Activated naive CD4-positive, alpha-beta T cell treated with anti-CD3 and anti-CD28 coated beads, Interleukin-2, amount 10 ng/mL, durations not matched to agents 7 days and 5 days (primary cell): ENCODE results near the gene TSPAN14.
"Not testable (repeated sequence)": the region's sequence is repeated elsewhere in the genome, so short reads cannot be mapped to it uniquely, and the experiment has no call there.

ENCODE experiments used
- CTCF ChIA-PET: fragments of 350-600 bp; sonication (Branson Sonifier 250); formaldehyde crosslinking; loops from one replicate; lab custom pipeline; 2021; ENCODE audit warnings: antibody characterized with exemption; lab: Charles Lee
- DNase-seq: peaks from one replicate; pipeline ENCODE4 v3.0.0-alpha.2; 2020
- H3K27ac Mint-ChIP-seq: one replicate; pipeline ENCODE4 v1.8.0; 2021; ENCODE audit warnings: mild to moderate bottlenecking, moderate library complexity, mixed read lengths
- H3K27me3 Mint-ChIP-seq: one replicate; pipeline ENCODE4 v1.8.0; 2021; ENCODE audit warnings: mild to moderate bottlenecking, mixed read lengths
- H3K36me3 Mint-ChIP-seq: one replicate; pipeline ENCODE4 v1.8.0; 2021; ENCODE audit warnings: mixed read lengths
- H3K4me1 Mint-ChIP-seq: one replicate; pipeline ENCODE4 v1.8.0; 2021; ENCODE audit warnings: mixed read lengths
- H3K4me3 Mint-ChIP-seq: one replicate; pipeline ENCODE4 v1.8.0; 2021; ENCODE audit warnings: mild to moderate bottlenecking, moderate library complexity, mixed read lengths
- H3K9me3 Mint-ChIP-seq: one replicate; pipeline ENCODE4 v1.8.0; 2021; ENCODE audit warnings: mixed read lengths

The TSPAN14 gene

GRCh38 chr10:80540981-80541750, 87.1 kb downstream of the TSPAN14 start:
- no peak overlapping the region for H3K27ac Mint-ChIP-seq
- DNase-seq, result no peak
- H3K36me3 Mint-ChIP-seq, result no peaks in the 10 kb centered on the region
- CTCF ChIA-PET, result interaction anchor here (1.4 kb wide), 1 partner anchor 35 kb away, joined by 3 read pairs; no protein-coding TSS in a partner anchor
- peaks cover 22% of the 10 kb centered on the region for H3K27me3 Mint-ChIP-seq
- H3K9me3 Mint-ChIP-seq, result no peaks in the 10 kb centered on the region
- H3K4me1 Mint-ChIP-seq, result peaks cover 24% of the 10 kb centered on the region
- no peak overlapping the region for H3K4me3 Mint-ChIP-seq

GRCh38 chr10:80542053-80542452, 87.9 kb downstream of the TSPAN14 start:
- CTCF ChIA-PET, result no interaction called here
- H3K9me3 Mint-ChIP-seq, result no peaks in the 10 kb centered on the region
- no peak for DNase-seq
- H3K4me1 Mint-ChIP-seq, result peaks cover 17% of the 10 kb centered on the region
- H3K27me3 Mint-ChIP-seq, result peaks cover 22% of the 10 kb centered on the region
- H3K4me3 Mint-ChIP-seq, result no peak overlapping the region
- no peak overlapping the region for H3K27ac Mint-ChIP-seq
- H3K36me3 Mint-ChIP-seq, result no peaks in the 10 kb centered on the region

GRCh38 chr10:80542652-80543318, 88.7 kb downstream of the TSPAN14 start:
- CTCF ChIA-PET, result no interaction called here
- Mint-ChIP-seq H3K4me3 (no peak overlapping the region), H3K36me3 (no peaks in the 10 kb centered on the region), H3K4me1 (peaks cover 14% of the 10 kb centered on the region), H3K27me3 (peaks cover 22% of the 10 kb centered on the region), H3K9me3 (no peaks in the 10 kb centered on the region), H3K27ac (peak overlapping the region; percentile 42)
- DNase-seq, result no peak

DNA sequence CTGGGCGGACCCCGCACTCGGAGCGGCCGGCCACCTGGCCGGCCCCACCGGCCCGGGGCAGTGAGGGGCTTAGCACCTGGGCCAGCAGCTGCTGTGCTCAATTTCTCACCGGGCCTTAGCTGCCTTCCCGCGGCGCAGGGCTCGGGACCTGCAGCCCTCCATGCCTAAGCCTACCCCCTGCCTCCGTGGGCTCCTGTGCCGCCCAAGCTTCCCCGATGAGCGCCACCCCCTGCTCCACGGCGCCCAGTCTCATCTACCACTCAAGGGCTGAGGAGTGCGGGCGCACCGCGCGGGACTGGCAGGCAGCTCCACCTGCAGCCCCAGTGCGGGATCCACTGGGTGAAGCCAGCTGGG, 89.2 kb downstream of the TSPAN14 start:
- DNase-seq, H3K9me3 Mint-ChIP-seq, H3K4me3 Mint-ChIP-seq, CTCF ChIA-PET, H3K27ac Mint-ChIP-seq, H3K36me3 Mint-ChIP-seq: not testable (repeated sequence)
- Mint-ChIP-seq H3K4me1 (peaks cover 14% of the 10 kb centered on the region), H3K27me3 (peaks cover 22% of the 10 kb centered on the region)

DNA sequence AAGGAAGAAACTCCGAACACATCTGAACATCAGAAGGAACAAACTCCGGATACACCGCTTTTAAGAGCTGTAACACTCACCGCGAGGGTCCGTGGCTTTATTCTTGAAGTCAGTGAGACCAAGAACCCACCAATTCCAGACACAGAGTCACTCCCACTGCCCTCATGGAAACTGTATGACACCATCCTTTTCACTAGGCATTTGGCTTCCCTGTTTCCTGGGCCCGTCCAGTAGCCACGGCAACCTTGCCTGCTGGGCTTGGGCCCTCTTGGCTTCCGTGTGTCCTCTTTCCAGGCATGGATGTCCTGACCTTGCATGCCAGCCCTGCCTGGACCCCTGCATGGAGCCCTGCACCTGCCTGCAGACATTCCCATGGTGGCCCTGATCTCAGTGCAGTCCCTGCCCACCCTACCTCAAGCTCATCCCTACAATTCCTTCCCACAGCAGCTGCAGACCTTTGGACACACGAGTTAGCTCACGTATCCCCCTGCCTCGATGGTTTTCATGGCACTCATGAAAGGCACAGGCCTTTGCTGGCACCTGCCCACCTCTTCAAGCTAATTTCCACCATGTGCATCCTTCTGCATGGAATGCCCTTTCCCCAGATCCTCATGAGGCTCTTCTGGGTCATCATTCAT, 90.3 kb downstream of the TSPAN14 start:
- Mint-ChIP-seq H3K9me3 (no peaks in the 10 kb centered on the region), H3K4me3 (no peak overlapping the region), H3K36me3 (no peaks in the 10 kb centered on the region), H3K4me1 (peaks cover 14% of the 10 kb centered on the region), H3K27ac (no peak overlapping the region), H3K27me3 (peaks cover 29% of the 10 kb centered on the region)
- no peak for DNase-seq
- CTCF ChIA-PET, result no interaction called here

- H3K36me3 Mint-ChIP-seq, result no peaks in the 10 kb centered on the region
- H3K4me3 Mint-ChIP-seq, result no peak overlapping the region
- no peak overlapping the region for H3K27ac Mint-ChIP-seq
- CTCF ChIA-PET, result no interaction called here
- DNase-seq, result no peak
- H3K27me3 Mint-ChIP-seq, result peaks cover 29% of the 10 kb centered on the region
- H3K9me3 Mint-ChIP-seq, result no peaks in the 10 kb centered on the region
- peaks cover 14% of the 10 kb centered on the region for H3K4me1 Mint-ChIP-seq
These were observed 91.3 kb downstream of the TSPAN14 start for GRCh38 chr10:80545258-80545881.

GRCh38 chr10:80552151-80552646, 98.1 kb downstream of the TSPAN14 start:
- H3K36me3 Mint-ChIP-seq, result no peaks in the 10 kb centered on the region

DNA sequence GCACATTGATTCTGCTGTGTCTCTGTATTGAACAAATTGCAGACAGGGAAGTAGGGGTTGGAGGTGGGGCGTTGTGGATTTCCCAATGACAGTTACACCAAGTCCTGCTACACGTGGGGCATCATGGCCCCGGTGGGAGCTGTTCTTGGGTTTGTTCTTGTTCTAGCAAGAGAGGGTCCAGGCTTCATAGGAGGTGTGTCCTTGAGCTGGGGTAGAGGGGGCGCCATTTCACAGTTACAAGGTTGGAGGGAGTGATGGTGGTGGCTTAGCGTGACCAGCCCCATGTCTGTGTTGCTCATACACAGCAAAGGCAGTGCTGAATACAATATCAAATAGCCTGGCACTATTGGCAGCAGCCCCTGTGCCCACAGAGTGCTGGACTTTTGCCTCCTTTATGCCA, 99.3 kb downstream of the TSPAN14 start:
- Mint-ChIP-seq H3K27ac (no peak overlapping the region), H3K27me3 (peaks cover 33% of the 10 kb centered on the region), H3K9me3 (no peaks in the 10 kb centered on the region), H3K4me3 (no peak overlapping the region), H3K36me3 (no peaks in the 10 kb centered on the region), H3K4me1 (no peaks in the 10 kb centered on the region)
- CTCF ChIA-PET, result no interaction called here
- DNase-seq, result no peak

More at GRCh38 chr10:80552151-80552646, 98.1 kb downstream of the TSPAN14 start:
- DNase-seq, result no peak
- no peak overlapping the region for H3K4me3 Mint-ChIP-seq
- no peaks in the 10 kb centered on the region for H3K4me1 Mint-ChIP-seq
- no peaks in the 10 kb centered on the region for H3K9me3 Mint-ChIP-seq
- H3K27ac Mint-ChIP-seq, result no peak overlapping the region
- peaks cover 33% of the 10 kb centered on the region for H3K27me3 Mint-ChIP-seq
- CTCF ChIA-PET, result no interaction called here

- H3K9me3 Mint-ChIP-seq, result no peaks in the 10 kb centered on the region
- no peak for DNase-seq
- H3K27ac Mint-ChIP-seq, result no peak overlapping the region
- H3K27me3 Mint-ChIP-seq, result peaks cover 27% of the 10 kb centered on the region
- H3K36me3 Mint-ChIP-seq, result no peaks in the 10 kb centered on the region
- H3K4me1 Mint-ChIP-seq, result no peaks in the 10 kb centered on the region
- CTCF ChIA-PET, result no interaction called here
- H3K4me3 Mint-ChIP-seq, result no peak overlapping the region
These were observed 99.9 kb downstream of the TSPAN14 start for GRCh38 chr10:80554050-80554449.

DNA sequence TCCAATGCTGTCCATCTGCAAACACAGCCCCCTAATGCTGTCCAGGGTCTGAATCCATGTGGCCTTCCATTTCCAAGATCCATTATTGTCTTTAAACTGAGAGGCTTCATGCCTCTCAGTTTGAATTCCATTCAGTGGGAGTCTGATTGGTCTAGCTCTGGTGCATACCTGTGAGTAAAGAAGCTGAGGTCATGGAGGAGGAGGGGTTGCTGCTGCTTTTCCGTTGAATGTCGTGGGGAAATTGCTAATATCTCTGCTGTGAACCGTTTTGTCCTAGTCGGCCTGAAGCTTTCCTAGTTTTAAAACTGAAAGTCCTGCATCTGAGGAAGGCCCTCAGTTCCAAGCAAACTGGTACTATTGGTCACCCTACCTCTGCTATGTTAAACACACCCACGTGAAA, 101.3 kb downstream of the TSPAN14 start:
- no peak for DNase-seq
- Mint-ChIP-seq H3K4me1 (no peaks in the 10 kb centered on the region), H3K27ac (no peak overlapping the region), H3K36me3 (no peaks in the 10 kb centered on the region), H3K4me3 (no peak overlapping the region), H3K27me3 (peaks cover 26% of the 10 kb centered on the region), H3K9me3 (no peaks in the 10 kb centered on the region)
- CTCF ChIA-PET, result no interaction called here

GRCh38 chr10:80561950-80562349, 107.8 kb downstream of the TSPAN14 start:
- CTCF ChIA-PET, result no interaction called here
- no peak for DNase-seq
- H3K27ac Mint-ChIP-seq, result no peak overlapping the region
- H3K36me3 Mint-ChIP-seq, result no peaks in the 10 kb centered on the region
- no peaks in the 10 kb centered on the region for H3K9me3 Mint-ChIP-seq
- no peaks in the 10 kb centered on the region for H3K4me1 Mint-ChIP-seq
- H3K4me3 Mint-ChIP-seq, result no peak overlapping the region
- H3K27me3 Mint-ChIP-seq, result peaks cover 10% of the 10 kb centered on the region

DNA sequence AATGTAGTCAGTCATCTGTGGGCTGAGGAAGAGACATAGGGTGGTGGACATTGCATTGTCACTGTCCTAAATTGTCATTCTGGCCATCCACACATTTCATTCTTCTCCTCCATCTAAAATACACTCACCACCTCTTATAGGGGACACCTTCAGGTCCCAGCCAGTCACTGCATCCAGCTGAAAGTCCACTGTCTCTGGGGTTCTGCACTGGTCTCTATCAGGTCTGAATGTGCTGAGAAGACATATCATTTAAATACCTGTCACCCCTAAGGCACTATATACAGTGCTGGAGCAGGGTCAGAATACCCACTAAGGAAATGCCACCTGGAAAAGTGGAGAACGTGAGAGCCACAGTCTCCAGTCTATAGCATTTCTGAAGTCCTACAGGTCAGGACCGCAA, 113.2 kb downstream of the TSPAN14 start:
- Mint-ChIP-seq H3K36me3 (no peaks in the 10 kb centered on the region), H3K27me3 (peaks cover 26% of the 10 kb centered on the region), H3K27ac (no peak overlapping the region), H3K4me3 (no peak overlapping the region), H3K4me1 (no peaks in the 10 kb centered on the region), H3K9me3 (no peaks in the 10 kb centered on the region)
- no peak for DNase-seq
- CTCF ChIA-PET, result no interaction called here

- no peak overlapping the region for H3K27ac Mint-ChIP-seq
- CTCF ChIA-PET, result interaction anchor here (0.8 kb wide), 1 partner anchor 29 kb away, joined by 3 read pairs; no protein-coding TSS in a partner anchor
- no peaks in the 10 kb centered on the region for H3K4me1 Mint-ChIP-seq
- H3K4me3 Mint-ChIP-seq, result no peak overlapping the region
- no peaks in the 10 kb centered on the region for H3K36me3 Mint-ChIP-seq
- DNase-seq, result no peak
- H3K9me3 Mint-ChIP-seq, result no peaks in the 10 kb centered on the region
- peaks cover 23% of the 10 kb centered on the region for H3K27me3 Mint-ChIP-seq
These were observed 115.2 kb downstream of the TSPAN14 start for GRCh38 chr10:80569131-80569895.

GRCh38 chr10:80571352-80571751, 117.2 kb downstream of the TSPAN14 start:
- H3K4me1 Mint-ChIP-seq, result no peaks in the 10 kb centered on the region
- no peak for DNase-seq
- H3K4me3 Mint-ChIP-seq, result no peak overlapping the region
- H3K27ac Mint-ChIP-seq, result no peak overlapping the region
- CTCF ChIA-PET, result no interaction called here
- H3K27me3 Mint-ChIP-seq, result peaks cover 16% of the 10 kb centered on the region
- no peaks in the 10 kb centered on the region for H3K9me3 Mint-ChIP-seq
- H3K36me3 Mint-ChIP-seq, result no peaks in the 10 kb centered on the region
